T-helper 17 cell (primary cell): ENCODE measurements around the gene DRAP1. TPM values are rescaled to one million over a fixed set of nuclear protein-coding genes. Genes with fewer than 3 reads are reported as not detected.

Source experiments
- ATAC-seq: fragments of 150-1000 bp; cut with Tn5 transposase; 2 replicates; pipeline ENCODE4 v1.10.0; 2021; ENCODE audit warnings: mild to moderate bottlenecking, moderate library complexity
- DNase-seq, 3 donors: peaks; one replicate each; pipeline versions ENCODE4 v3.0.0 to v3.0.0-alpha.2; 2020 to 2021
- H3K9me3 ChIP-seq: one replicate; pipeline ENCODE4 v1.7.0; 2013; ENCODE audit warnings: low read length, mild to moderate bottlenecking; ENCODE audit not compliant: control insufficient read depth, poor library complexity, severe bottlenecking
- H3K27ac Mint-ChIP-seq: one replicate; pipeline ENCODE4 v1.8.0; 2022; ENCODE audit warnings: mild to moderate bottlenecking, moderate library complexity, mixed read lengths
- H3K27me3 Mint-ChIP-seq: one replicate; pipeline ENCODE4 v1.8.0; 2022; ENCODE audit warnings: mixed read lengths
- H3K36me3 Mint-ChIP-seq: one replicate; pipeline ENCODE4 v1.8.0; 2022; ENCODE audit warnings: low read depth, mixed read lengths
- H3K4me1 Mint-ChIP-seq: one replicate; pipeline ENCODE4 v1.8.0; 2022; ENCODE audit warnings: mild to moderate bottlenecking, mixed read lengths
- H3K4me3 Mint-ChIP-seq: one replicate; pipeline ENCODE4 v1.8.0; 2022; ENCODE audit warnings: mild to moderate bottlenecking, moderate library complexity, mixed read lengths
- total RNA-seq, 4 donors: library from RNA in 2 of 4; stranded (reverse) in 2 of 4; gene quantifications; one replicate each; pipeline ENCODE4 v1.2.3 and lab custom pipeline; 2022 to 2026

DRAP1 gene
- total RNA-seq, 2 donors from 2014 or later: 63.1 to 65.7 TPM

- DNase-seq (no peak), ATAC-seq (no peak)
- H3K27ac Mint-ChIP-seq: peak overlapping the region; percentile 90
- H3K4me3 Mint-ChIP-seq: no peak overlapping the region
- H3K27me3 Mint-ChIP-seq: peaks cover 4% of the 10 kb centered on the region
- H3K4me1 Mint-ChIP-seq: peaks cover 2% of the 10 kb centered on the region
- no peaks in the 10 kb centered on the region for H3K9me3 ChIP-seq
- H3K36me3 Mint-ChIP-seq: no peaks in the 10 kb centered on the region
Observed at GRCh38 chr11:65903068-65903481, 16.2 kb upstream of the DRAP1 start.

GRCh38 chr11:65903715-65904114 lies 15.5 kb upstream of the DRAP1 start:
- H3K4me1 Mint-ChIP-seq: peaks cover 1% of the 10 kb centered on the region
- H3K4me3 Mint-ChIP-seq: no peak overlapping the region

GRCh38 chr11:65906602-65907001 lies 12.6 kb upstream of the DRAP1 start:
- Mint-ChIP-seq H3K4me1 (peaks cover 5% of the 10 kb centered on the region), H3K4me3 (no peak overlapping the region), H3K27ac (no peak overlapping the region), H3K36me3 (no peaks in the 10 kb centered on the region), H3K27me3 (peaks cover 14% of the 10 kb centered on the region)
- ATAC-seq (no peak), DNase-seq (no peak)
- no peaks in the 10 kb centered on the region for H3K9me3 ChIP-seq

More at GRCh38 chr11:65903715-65904114, 15.5 kb upstream of the DRAP1 start:
- no peaks in the 10 kb centered on the region for H3K9me3 ChIP-seq
- DNase-seq (no peak), ATAC-seq (no peak)
- peaks cover 4% of the 10 kb centered on the region for H3K27me3 Mint-ChIP-seq
- H3K36me3 Mint-ChIP-seq: no peaks in the 10 kb centered on the region
- H3K27ac Mint-ChIP-seq: peak overlapping the region; percentile 82

GRCh38 chr11:65907878-65908277 lies 11.3 kb upstream of the DRAP1 start:
- H3K9me3 ChIP-seq: no peaks in the 10 kb centered on the region
- peaks cover 16% of the 10 kb centered on the region for H3K27me3 Mint-ChIP-seq
- no peaks in the 10 kb centered on the region for H3K36me3 Mint-ChIP-seq
- ATAC-seq (no peak), DNase-seq (no peak)
- no peak overlapping the region for H3K4me3 Mint-ChIP-seq
- H3K4me1 Mint-ChIP-seq: peaks cover 5% of the 10 kb centered on the region
- H3K27ac Mint-ChIP-seq: no peak overlapping the region

- Mint-ChIP-seq H3K36me3 (no peaks in the 10 kb centered on the region), H3K27ac (no peak overlapping the region), H3K4me3 (no peak overlapping the region), H3K4me1 (peaks cover 19% of the 10 kb centered on the region), H3K27me3 (peaks cover 12% of the 10 kb centered on the region)
- ATAC-seq: no peak
- H3K9me3 ChIP-seq: no peaks in the 10 kb centered on the region
- no peak for DNase-seq
Observed at GRCh38 chr11:65911682-65912568, 7.3 kb upstream of the DRAP1 start.

GRCh38 chr11:65912845-65913244 lies 6.4 kb upstream of the DRAP1 start:
- H3K27ac Mint-ChIP-seq: no peak overlapping the region
- no peaks in the 10 kb centered on the region for H3K36me3 Mint-ChIP-seq
- peaks cover 23% of the 10 kb centered on the region for H3K4me1 Mint-ChIP-seq
- H3K27me3 Mint-ChIP-seq: peaks cover 12% of the 10 kb centered on the region
- ATAC-seq (no peak), DNase-seq (no peak)
- H3K9me3 ChIP-seq: no peaks in the 10 kb centered on the region
- no peak overlapping the region for H3K4me3 Mint-ChIP-seq

GRCh38 chr11:65915101-65915820 lies 4.0 kb upstream of the DRAP1 start:
- Mint-ChIP-seq H3K27me3 (peaks cover 5% of the 10 kb centered on the region), H3K27ac (no peak overlapping the region), H3K4me3 (peak overlapping the region; percentile 50), H3K4me1 (peaks cover 22% of the 10 kb centered on the region), H3K36me3 (no peaks in the 10 kb centered on the region)
- ATAC-seq (no peak), DNase-seq (no peak)
- no peaks in the 10 kb centered on the region for H3K9me3 ChIP-seq

GRCh38 chr11:65915821-65916251 lies 3.4 kb upstream of the DRAP1 start:
- DNase-seq: no peak
- Mint-ChIP-seq H3K4me1 (peaks cover 24% of the 10 kb centered on the region), H3K4me3 (peak overlapping the region; percentile 94), H3K27me3 (peaks cover 5% of the 10 kb centered on the region), H3K36me3 (no peaks in the 10 kb centered on the region), H3K27ac (no peak overlapping the region)
- no peaks in the 10 kb centered on the region for H3K9me3 ChIP-seq
- ATAC-seq: no peak

GRCh38 chr11:65916391-65916790 lies 2.8 kb upstream of the DRAP1 start:
- DNase-seq (no peak), ATAC-seq (no peak)
- Mint-ChIP-seq H3K36me3 (no peaks in the 10 kb centered on the region), H3K27me3 (peaks cover 4% of the 10 kb centered on the region), H3K27ac (peak overlapping the region; percentile 68), H3K4me3 (peak overlapping the region; percentile 94), H3K4me1 (peaks cover 24% of the 10 kb centered on the region)
- no peaks in the 10 kb centered on the region for H3K9me3 ChIP-seq

GRCh38 chr11:65917077-65917433 lies 2.2 kb upstream of the DRAP1 start:
- Mint-ChIP-seq H3K27ac (peak overlapping the region; percentile 68), H3K36me3 (no peaks in the 10 kb centered on the region), H3K4me3 (peak overlapping the region; percentile 94), H3K27me3 (no peaks in the 10 kb centered on the region), H3K4me1 (peaks cover 25% of the 10 kb centered on the region)
- DNase-seq (no peak), ATAC-seq (no peak)
- no peaks in the 10 kb centered on the region for H3K9me3 ChIP-seq

GRCh38 chr11:65917434-65918210 lies 1.6 kb upstream of the DRAP1 start:
- no peaks in the 10 kb centered on the region for H3K9me3 ChIP-seq
- Mint-ChIP-seq H3K27me3 (no peaks in the 10 kb centered on the region), H3K36me3 (no peaks in the 10 kb centered on the region), H3K4me3 (peak overlapping the region; percentile 94), H3K4me1 (peaks cover 29% of the 10 kb centered on the region), H3K27ac (peak overlapping the region; percentile 86)
- DNase-seq: no peak
- ATAC-seq: no peak

GRCh38 chr11:65918211-65919140 lies 750 bp upstream of the DRAP1 start, which contains the start of gene C11orf68:
C11orf68 (minus strand) TSS chr11:65919062; CDS start chr11:65919031, 31 bp downstream.
- DNase-seq (peak in 1 of 3 donors; percentile 28), ATAC-seq (peak; percentile 79)

More at GRCh38 chr11:65918211-65919140, 750 bp upstream of the DRAP1 start, which contains the start of gene C11orf68:
- Mint-ChIP-seq H3K36me3 (no peaks in the 10 kb centered on the region), H3K4me3 (peak within 1 kb of the TSS; percentile 94), H3K4me1 (peaks cover 29% of the 10 kb centered on the region), H3K27ac (peak within 1 kb of the TSS; percentile 86), H3K27me3 (no peaks in the 10 kb centered on the region)
- no peaks in the 10 kb centered on the region for H3K9me3 ChIP-seq
